Measurements from ENCODE around the gene SNTN. TPM values are rescaled to one million over a fixed set of nuclear protein-coding genes. Genes with fewer than 3 reads are reported as not detected.

SNTN gene
- polyA plus RNA-seq, 1 donor from 2014 or later = not detected

DNA sequence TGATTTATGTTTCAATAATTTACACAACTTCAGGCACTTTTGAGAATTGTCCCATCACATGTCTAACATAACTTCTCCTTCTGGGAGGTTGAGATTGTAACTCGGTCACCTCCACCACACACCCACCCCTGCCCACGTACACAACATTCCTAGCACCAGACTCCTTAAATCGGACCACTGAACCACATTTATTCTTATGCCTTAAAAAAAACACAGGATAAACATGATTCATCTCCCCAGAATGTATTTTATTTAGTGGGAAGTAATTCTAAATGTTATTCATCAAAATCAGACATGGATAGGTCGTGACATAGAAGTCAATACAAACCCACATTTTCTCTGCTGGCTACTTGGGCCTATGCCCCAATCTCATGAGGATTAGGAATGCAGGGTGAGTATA is 3.0 kb downstream of the SNTN start:
- Histone ChIP-seq H4K20me1 (ENCODE audit: insufficient read depth) (no peaks in the 10 kb centered on the region), H3K27ac (ENCODE audit: low read length) (no peak overlapping the region), H2AFZ (ENCODE audit: low read depth, low read length) (no peak overlapping the region), H3K9me3 (ENCODE audit: low read length) (no peaks in the 10 kb centered on the region), H3K9me2 (ENCODE audit: insufficient read depth, low read length) (no peaks in the 10 kb centered on the region), H3K4me2 (ENCODE audit: low read length) (no peak overlapping the region), H3K36me3 (ENCODE audit: insufficient read depth, low read length) (no peaks in the 10 kb centered on the region), H3K79me2 (replicated peaks; ENCODE audit: insufficient read depth, low read length) (no peaks in the 10 kb centered on the region), H3F3A (ENCODE audit: insufficient read depth, low read length, poor library complexity, severe bottlenecking) (no peaks in the 10 kb centered on the region), H3K4me3 (ENCODE audit: low read length) (no peak overlapping the region), H3K27me3 (ENCODE audit: insufficient read depth, low read depth, low read length) (no peaks in the 10 kb centered on the region), H3K9ac (ENCODE audit: low read length) (no peak overlapping the region)
- no peak for TF ChIP-seq EZH2 (IDR thresholded peaks at IDR 0.05; ENCODE audit: borderline replicate concordance, insufficient read depth, low read length, poor library complexity, severe bottlenecking)
- TF ChIP-seq EP300 (conservative IDR thresholded peaks at IDR 0.05; ENCODE audit: poor library complexity, severe bottlenecking) = no peak
- no peak for TF ChIP-seq TAF1 (IDR thresholded peaks at IDR 0.05; ENCODE audit: low read depth)
- no peak for TF ChIP-seq POLR2AphosphoS5 (IDR thresholded peaks at IDR 0.05)
- no peak for TF ChIP-seq MXI1 (conservative IDR thresholded peaks at IDR 0.05; ENCODE audit: poor library complexity, severe bottlenecking)
- TF ChIP-seq REST (IDR thresholded peaks at IDR 0.05; ENCODE audit: borderline replicate concordance) = no peak
- TF ChIP-seq SMC3 (conservative IDR thresholded peaks at IDR 0.05; ENCODE audit: poor library complexity) = no peak
- no peak for TF ChIP-seq CTCF (IDR thresholded peaks at IDR 0.05; ENCODE audit: poor library complexity, severe bottlenecking)
- no peak for TF ChIP-seq RAD21 (conservative IDR thresholded peaks at IDR 0.05)

- Histone ChIP-seq H3K27ac (ENCODE audit: low read length) (no peak overlapping the region), H3K9me3 (ENCODE audit: low read length) (no peaks in the 10 kb centered on the region), H3K9ac (ENCODE audit: low read length) (no peak overlapping the region), H3K27me3 (ENCODE audit: insufficient read depth, low read depth, low read length) (no peaks in the 10 kb centered on the region), H3K9me2 (ENCODE audit: insufficient read depth, low read length) (no peaks in the 10 kb centered on the region), H3K79me2 (replicated peaks; ENCODE audit: insufficient read depth, low read length) (no peaks in the 10 kb centered on the region), H3K4me3 (ENCODE audit: low read length) (no peak overlapping the region), H3K36me3 (ENCODE audit: insufficient read depth, low read length) (no peaks in the 10 kb centered on the region), H4K20me1 (ENCODE audit: insufficient read depth) (no peaks in the 10 kb centered on the region), H2AFZ (ENCODE audit: low read depth, low read length) (no peak overlapping the region), H3K4me2 (ENCODE audit: low read length) (no peak overlapping the region), H3F3A (ENCODE audit: insufficient read depth, low read length, poor library complexity, severe bottlenecking) (no peaks in the 10 kb centered on the region)
- TF ChIP-seq CTCF (IDR thresholded peaks at IDR 0.05; ENCODE audit: poor library complexity, severe bottlenecking) = no peak
Measured at GRCh38 chr3:63656786-63657185, 4.3 kb downstream of the SNTN start.

All from neural cell (in vitro differentiated cells).